Measurements from ENCODE around the gene LVRN. TPM values are rescaled to one million over a fixed set of nuclear protein-coding genes. Genes with fewer than 3 reads are reported as not detected.

Gene LVRN
- total and polyA plus RNA-seq, 2 experiments from 2014 or later, result 0.31 to 0.45 TPM

DNA sequence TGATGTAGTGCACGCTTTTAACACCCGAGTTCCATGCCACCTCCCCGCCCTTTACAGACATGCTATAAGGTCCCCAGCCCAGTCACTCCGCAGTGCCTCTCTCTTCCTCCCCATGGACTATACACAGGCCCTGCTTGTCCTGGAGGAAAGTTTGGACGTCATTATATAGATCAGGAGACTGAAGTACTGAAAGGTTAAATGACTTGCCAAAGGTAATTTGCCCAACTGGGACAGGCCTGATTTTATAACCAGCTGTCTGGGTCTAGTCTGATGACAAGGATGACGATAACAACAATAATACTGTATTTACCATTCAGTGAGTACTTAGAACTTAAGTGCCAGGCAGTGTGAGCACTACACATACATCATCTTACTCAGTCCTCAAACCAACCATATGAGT, 33.1 kb downstream of the LVRN start (continued):
- TF ChIP-seq, protein P1, sequence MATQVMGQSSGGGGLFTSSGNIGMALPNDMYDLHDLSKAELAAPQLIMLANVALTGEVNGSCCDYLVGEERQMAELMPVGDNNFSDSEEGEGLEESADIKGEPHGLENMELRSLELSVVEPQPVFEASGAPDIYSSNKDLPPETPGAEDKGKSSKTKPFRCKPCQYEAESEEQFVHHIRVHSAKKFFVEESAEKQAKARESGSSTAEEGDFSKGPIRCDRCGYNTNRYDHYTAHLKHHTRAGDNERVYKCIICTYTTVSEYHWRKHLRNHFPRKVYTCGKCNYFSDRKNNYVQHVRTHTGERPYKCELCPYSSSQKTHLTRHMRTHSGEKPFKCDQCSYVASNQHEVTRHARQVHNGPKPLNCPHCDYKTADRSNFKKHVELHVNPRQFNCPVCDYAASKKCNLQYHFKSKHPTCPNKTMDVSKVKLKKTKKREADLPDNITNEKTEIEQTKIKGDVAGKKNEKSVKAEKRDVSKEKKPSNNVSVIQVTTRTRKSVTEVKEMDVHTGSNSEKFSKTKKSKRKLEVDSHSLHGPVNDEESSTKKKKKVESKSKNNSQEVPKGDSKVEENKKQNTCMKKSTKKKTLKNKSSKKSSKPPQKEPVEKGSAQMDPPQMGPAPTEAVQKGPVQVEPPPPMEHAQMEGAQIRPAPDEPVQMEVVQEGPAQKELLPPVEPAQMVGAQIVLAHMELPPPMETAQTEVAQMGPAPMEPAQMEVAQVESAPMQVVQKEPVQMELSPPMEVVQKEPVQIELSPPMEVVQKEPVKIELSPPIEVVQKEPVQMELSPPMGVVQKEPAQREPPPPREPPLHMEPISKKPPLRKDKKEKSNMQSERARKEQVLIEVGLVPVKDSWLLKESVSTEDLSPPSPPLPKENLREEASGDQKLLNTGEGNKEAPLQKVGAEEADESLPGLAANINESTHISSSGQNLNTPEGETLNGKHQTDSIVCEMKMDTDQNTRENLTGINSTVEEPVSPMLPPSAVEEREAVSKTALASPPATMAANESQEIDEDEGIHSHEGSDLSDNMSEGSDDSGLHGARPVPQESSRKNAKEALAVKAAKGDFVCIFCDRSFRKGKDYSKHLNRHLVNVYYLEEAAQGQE (IDR thresholded peaks at IDR 0.05; ENCODE audit: unreplicated experiment), result no peak
- TF ChIP-seq EZH2phosphoT487 (IDR thresholded peaks at IDR 0.05; ENCODE audit: unreplicated experiment), result no peak
- no peak for TF ChIP-seq STAT1 (IDR thresholded peaks at IDR 0.05; ENCODE audit: unreplicated experiment)
- no peak for TF ChIP-seq CREB1 (CRISPR knock-in tag; IDR thresholded peaks at IDR 0.05; ENCODE audit: low read depth)

- H3K36me3 Mint-ChIP-seq (ENCODE audit: low read depth), result no peaks in the 10 kb centered on the region
- Histone ChIP-seq H3K27ac (ENCODE audit: low read depth) (no peak overlapping the region), H3F3A (replicated peaks; ENCODE audit: low read depth) (no peaks in the 10 kb centered on the region), H4K20me1 (replicated peaks; ENCODE audit: insufficient read depth) (no peaks in the 10 kb centered on the region), H3K9me2 (ENCODE audit: insufficient read depth) (no peaks in the 10 kb centered on the region), H3K4me3 (no peak overlapping the region), H3K36me3 (ENCODE audit: insufficient read depth) (no peaks in the 10 kb centered on the region), H3K4me2 (no peak overlapping the region), H3K4me1 (ENCODE audit: insufficient read depth) (no peaks in the 10 kb centered on the region), H2AFZ (no peak overlapping the region), H3K27me3 (ENCODE audit: insufficient read depth) (no peaks in the 10 kb centered on the region), H3K79me2 (replicated peaks; ENCODE audit: insufficient read depth) (no peaks in the 10 kb centered on the region)
- H3K4me3 Mint-ChIP-seq, result no peak overlapping the region
- H3K27me3 Mint-ChIP-seq (ENCODE audit: insufficient read depth, low read depth, poor library complexity), result no peaks in the 10 kb centered on the region
- ATAC-seq, result no peak
- H3K9me3 Mint-ChIP-seq, result no peaks in the 10 kb centered on the region
- H3K4me1 Mint-ChIP-seq, result peaks cover 5% of the 10 kb centered on the region; the same call in 2 of the 3 replicates
- H3K27ac Mint-ChIP-seq, result no peak overlapping the region
- no peak for DNase-seq (ENCODE audit: low spot score)
- TF ChIP-seq ETS1 (IDR thresholded peaks at IDR 0.05) (no peak), EZH2 (IDR thresholded peaks at IDR 0.05; ENCODE audit: low read depth, unreplicated experiment) (no peak), ZNF331 (CRISPR knock-in tag; IDR thresholded peaks at IDR 0.05; ENCODE audit: low read depth) (no peak), EZH2phosphoT487 (IDR thresholded peaks at IDR 0.05; ENCODE audit: unreplicated experiment) (no peak), ZNF114 (CRISPR knock-in tag; IDR thresholded peaks at IDR 0.05) (no peak), CREB1 (CRISPR knock-in tag; IDR thresholded peaks at IDR 0.05; ENCODE audit: low read depth) (no peak), JUNB (IDR thresholded peaks at IDR 0.05; ENCODE audit: unreplicated experiment) (no peak)
- TF ChIP-seq, protein P1 (IDR thresholded peaks at IDR 0.05; ENCODE audit: unreplicated experiment), result no peak
These were observed 40.0 kb downstream of the LVRN start for GRCh38 chr5:116002116-116002906.
